ENCODE measurements around the gene TSC2. TPM values are rescaled to one million over a fixed set of nuclear protein-coding genes. Genes with fewer than 3 reads are reported as not detected.
A peak's percentile ranks its signal among the peaks of the same experiment; 100 is the strongest.
"Not testable (repeated sequence)": the region's sequence is repeated elsewhere in the genome, so short reads cannot be mapped to it uniquely, and the experiment has no call there.

Gene TSC2
- total and polyA plus RNA-seq, 3 donors from 2014 or later = 136 to 271 (median 222) TPM

- TF ChIP-seq POLR2A (IDR thresholded peaks at IDR 0.05) = peak; percentile 20
- TF ChIP-seq CTCF (IDR thresholded peaks at IDR 0.05) = no peak
- H3K27ac ChIP-seq = peak within 1 kb of the TSS; percentile 51 to 86
- no peaks in the 10 kb centered on the region for H3K27me3 ChIP-seq
Observed at GRCh38 chr16:2009791-2010510, 37.8 kb upstream of the TSC2 start, which contains the start of gene ZNF598. Gene ZNF598, minus strand, starts transcription at chr16:2009821.

GRCh38 chr16:2011726-2012125, 36.1 kb upstream of the TSC2 start:
- H3K36me3 ChIP-seq (ENCODE audit: low read depth, missing control alignments); DNase-seq; H3K9me3 ChIP-seq; H3K27me3 ChIP-seq; H3K27ac ChIP-seq; intact Hi-C loops (cut with DNase I; ENCODE audit: low total_unique reads); H3K4me3 ChIP-seq: not testable (repeated sequence)
- WGBS, 2 donors = 84 to 89% methylated on average over 9 of the region's 9 CpGs
- peaks cover 27% of the 10 kb centered on the region for H3K4me1 ChIP-seq

More at GRCh38 chr16:2009791-2010510, 37.8 kb upstream of the TSC2 start, which contains the start of gene ZNF598:
- Histone ChIP-seq H3K4me3 (peak within 1 kb of the TSS; percentile 80 to 83), H3K9me3 (no peaks in the 10 kb centered on the region), H3K4me1 (peaks cover 32% of the 10 kb centered on the region), H3K36me3 (ENCODE audit: low read depth, missing control alignments) (no peaks in the 10 kb centered on the region)
- intact Hi-C loops (cut with DNase I; ENCODE audit: low total_unique reads) = no loop called here
- WGBS, 2 donors = 2% methylated on average over 21 to 49 of the region's 52 CpGs
- DNase-seq = peak; percentile 87

GRCh38 chr16:2013527-2013926, 34.3 kb upstream of the TSC2 start:
- 83 to 89% methylated on average over 13 to 15 of the region's 15 CpGs for WGBS, 2 donors
- no peaks in the 10 kb centered on the region for H3K9me3 ChIP-seq
- no peaks in the 10 kb centered on the region for H3K27me3 ChIP-seq
- H3K4me3 ChIP-seq = no peak overlapping the region
- H3K4me1 ChIP-seq = peaks cover 12% of the 10 kb centered on the region
- no peak for TF ChIP-seq POLR2A (IDR thresholded peaks at IDR 0.05)
- TF ChIP-seq CTCF (IDR thresholded peaks at IDR 0.05) = no peak
- no peak for DNase-seq
- H3K27ac ChIP-seq = no peak overlapping the region
- no peaks in the 10 kb centered on the region for H3K36me3 ChIP-seq (ENCODE audit: low read depth, missing control alignments)
- intact Hi-C loops (cut with DNase I; ENCODE audit: low total_unique reads) = no loop called here

GRCh38 chr16:2015117-2015946, 32.5 kb upstream of the TSC2 start:
- intact Hi-C loops (cut with DNase I; ENCODE audit: low total_unique reads) = no loop called here
- no peak for TF ChIP-seq POLR2A (IDR thresholded peaks at IDR 0.05)
- TF ChIP-seq CTCF (IDR thresholded peaks at IDR 0.05) = no peak
- no peak overlapping the region for H3K4me3 ChIP-seq
- H3K36me3 ChIP-seq (ENCODE audit: low read depth, missing control alignments) = no peaks in the 10 kb centered on the region
- peaks cover 6% of the 10 kb centered on the region for H3K4me1 ChIP-seq
- H3K27me3 ChIP-seq = no peaks in the 10 kb centered on the region
- H3K27ac ChIP-seq = no peak overlapping the region
- WGBS, 2 donors = 93% methylated on average over 20 to 24 of the region's 24 CpGs
- DNase-seq = no peak
- H3K9me3 ChIP-seq = no peaks in the 10 kb centered on the region

GRCh38 chr16:2015947-2016208, 31.9 kb upstream of the TSC2 start:
- intact Hi-C loops (cut with DNase I; ENCODE audit: low total_unique reads) = no loop called here
- no peaks in the 10 kb centered on the region for H3K9me3 ChIP-seq
- H3K27ac ChIP-seq = no peak overlapping the region
- H3K36me3 ChIP-seq (ENCODE audit: low read depth, missing control alignments) = no peaks in the 10 kb centered on the region
- DNase-seq = no peak
- no peaks in the 10 kb centered on the region for H3K27me3 ChIP-seq
- WGBS, 2 donors = 84 to 87% methylated on average over 7 of the region's 7 CpGs
- peaks cover 6% of the 10 kb centered on the region for H3K4me1 ChIP-seq
- TF ChIP-seq CTCF (IDR thresholded peaks at IDR 0.05) = no peak
- TF ChIP-seq POLR2A (IDR thresholded peaks at IDR 0.05) = no peak
- H3K4me3 ChIP-seq = no peak overlapping the region
